A673 (cell line): Measurements from ENCODE around the gene TTC7B.

Experiments
- EZH2 ChIP-seq: fragments of 200-600 bp; sonication (generic); IDR thresholded peaks from 2 replicates; pipeline ENCODE4 v1.6.1; 2017; ENCODE audit warnings: borderline replicate concordance, low read depth, mild to moderate bottlenecking, mixed read lengths, antibody characterized with exemption, low read length; ENCODE audit not compliant: poor library complexity, severe bottlenecking
- TF ChIP-seq, protein P1 (sequence below): fragments of 300-800, 200-600 bp; sonication (generic); conservative IDR thresholded peaks from 2 replicates; pipeline ENCODE4 v1.5.1; 2017; ENCODE audit warnings: low read depth, mild to moderate bottlenecking, antibody characterized with exemption, low read length, moderate library complexity, mixed read lengths

DNA sequence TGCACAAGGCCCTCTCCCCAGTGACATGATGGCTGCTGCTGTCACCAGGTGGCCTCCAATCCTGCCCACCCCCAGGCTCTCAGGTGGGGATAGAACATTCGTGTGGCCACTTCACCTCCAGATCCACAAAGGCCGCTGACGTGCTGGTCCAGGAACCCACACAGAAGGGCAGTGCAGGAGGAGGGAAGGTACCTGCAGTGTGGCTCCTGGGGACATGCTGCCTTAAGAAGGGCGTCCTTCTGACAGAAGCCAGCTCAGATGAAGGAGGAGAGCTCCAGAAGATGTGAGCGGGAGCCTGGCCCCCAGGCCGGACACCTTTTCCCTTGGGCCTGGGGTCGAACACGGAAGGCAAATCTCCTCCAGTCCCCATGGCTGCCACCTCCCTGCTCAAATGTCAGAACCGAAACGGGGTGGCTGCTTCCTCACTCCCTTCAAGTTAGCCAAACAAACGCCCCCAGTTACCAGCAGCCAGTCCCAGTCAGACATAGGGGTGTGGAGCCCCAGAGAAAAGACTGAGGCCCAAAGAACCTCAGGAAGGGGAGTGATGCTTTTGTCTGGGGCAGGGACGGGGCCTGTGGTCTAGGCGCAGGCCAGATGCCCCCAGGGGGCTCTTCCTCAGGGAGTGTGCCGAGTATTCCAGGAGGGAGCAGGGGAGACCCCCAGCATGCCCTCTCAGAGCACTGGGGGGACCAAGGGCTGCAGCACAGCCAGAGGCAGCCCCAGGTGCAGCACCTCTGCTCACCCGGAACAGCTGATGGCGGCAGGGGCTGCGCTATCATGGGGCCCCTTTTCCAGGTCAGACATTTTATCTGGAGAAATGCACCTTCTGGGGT, 263.5 kb downstream of the TTC7B start:
- TF ChIP-seq, protein P1, sequence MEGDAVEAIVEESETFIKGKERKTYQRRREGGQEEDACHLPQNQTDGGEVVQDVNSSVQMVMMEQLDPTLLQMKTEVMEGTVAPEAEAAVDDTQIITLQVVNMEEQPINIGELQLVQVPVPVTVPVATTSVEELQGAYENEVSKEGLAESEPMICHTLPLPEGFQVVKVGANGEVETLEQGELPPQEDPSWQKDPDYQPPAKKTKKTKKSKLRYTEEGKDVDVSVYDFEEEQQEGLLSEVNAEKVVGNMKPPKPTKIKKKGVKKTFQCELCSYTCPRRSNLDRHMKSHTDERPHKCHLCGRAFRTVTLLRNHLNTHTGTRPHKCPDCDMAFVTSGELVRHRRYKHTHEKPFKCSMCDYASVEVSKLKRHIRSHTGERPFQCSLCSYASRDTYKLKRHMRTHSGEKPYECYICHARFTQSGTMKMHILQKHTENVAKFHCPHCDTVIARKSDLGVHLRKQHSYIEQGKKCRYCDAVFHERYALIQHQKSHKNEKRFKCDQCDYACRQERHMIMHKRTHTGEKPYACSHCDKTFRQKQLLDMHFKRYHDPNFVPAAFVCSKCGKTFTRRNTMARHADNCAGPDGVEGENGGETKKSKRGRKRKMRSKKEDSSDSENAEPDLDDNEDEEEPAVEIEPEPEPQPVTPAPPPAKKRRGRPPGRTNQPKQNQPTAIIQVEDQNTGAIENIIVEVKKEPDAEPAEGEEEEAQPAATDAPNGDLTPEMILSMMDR = no peak
- no peak for TF ChIP-seq EZH2
